Activated CD4-positive, CD25-positive, alpha-beta regulatory T cell (primary cell): ENCODE results near the gene PLEKHA7.

Experiments
- DNase-seq, 4 experiments: peaks; one replicate each; lab custom pipeline; 2025; lab: John Stamatoyannopoulos, UW

The PLEKHA7 gene

GRCh38 chr11:16834384-16834783 is 179.8 kb downstream of the PLEKHA7 start:
- no peak for DNase-seq

GRCh38 chr11:16833026-16833425 is 181.2 kb downstream of the PLEKHA7 start:
- no peak for DNase-seq

GRCh38 chr11:16832193-16832539 is 182.0 kb downstream of the PLEKHA7 start:
- DNase-seq = no peak

- no peak for DNase-seq
Observed at GRCh38 chr11:16831316-16832192, 182.7 kb downstream of the PLEKHA7 start.

GRCh38 chr11:16827139-16827538 is 187.1 kb downstream of the PLEKHA7 start:
- DNase-seq = no peak

- DNase-seq = no peak
Observed at GRCh38 chr11:16825968-16826367, 188.2 kb downstream of the PLEKHA7 start.

GRCh38 chr11:16825101-16825500 is 189.1 kb downstream of the PLEKHA7 start:
- DNase-seq = no peak

- peak; percentile 18 to 65 (median 36) for DNase-seq
Observed at GRCh38 chr11:16820324-16821092, 193.7 kb downstream of the PLEKHA7 start.

GRCh38 chr11:16818284-16818683 is 195.9 kb downstream of the PLEKHA7 start:
- DNase-seq = no peak

GRCh38 chr11:16817351-16817750 is 196.9 kb downstream of the PLEKHA7 start:
- DNase-seq = no peak

- no peak for DNase-seq
Observed at GRCh38 chr11:16816358-16817270, 197.6 kb downstream of the PLEKHA7 start.

GRCh38 chr11:16815047-16815767 is 199.0 kb downstream of the PLEKHA7 start:
- DNase-seq = no peak

GRCh38 chr11:16814410-16815046 is 199.7 kb downstream of the PLEKHA7 start:
- no peak for DNase-seq

GRCh38 chr11:16813126-16813525 is 201.1 kb downstream of the PLEKHA7 start:
- DNase-seq = no peak

- no peak for DNase-seq
Observed at GRCh38 chr11:16812274-16812673, 201.9 kb downstream of the PLEKHA7 start.

GRCh38 chr11:16811136-16812020 is 202.8 kb downstream of the PLEKHA7 start:
- no peak for DNase-seq

GRCh38 chr11:16809886-16810668 is 204.1 kb downstream of the PLEKHA7 start:
- no peak for DNase-seq

GRCh38 chr11:16807306-16807705 is 206.9 kb downstream of the PLEKHA7 start:
- DNase-seq = no peak

GRCh38 chr11:16806791-16807190 is 207.4 kb downstream of the PLEKHA7 start:
- DNase-seq = no peak
